NCI-H1105 treated with DMSO at 0.1 percent for 48 hours (cell line): ENCODE results near the gene SFTA2.
"Not testable (repeated sequence)": the region's sequence is repeated elsewhere in the genome, so short reads cannot be mapped to it uniquely, and the experiment has no call there.

Source experiments
- DNase-seq: peaks from one replicate; lab custom pipeline; 2025; lab: John Stamatoyannopoulos, UW

The SFTA2 gene

GRCh38 chr6:30912746-30913520 is 19.0 kb downstream of the SFTA2 start:
- no peak for DNase-seq

GRCh38 chr6:30910473-30910872 is 21.5 kb downstream of the SFTA2 start:
- not testable (repeated sequence) for DNase-seq

GRCh38 chr6:30908700-30909099 is 23.3 kb downstream of the SFTA2 start:
- no peak for DNase-seq

- peak; percentile 98 for DNase-seq
Observed at GRCh38 chr6:30907758-30908591, 24.0 kb downstream of the SFTA2 start, which contains the start of gene GTF2H4. Gene GTF2H4, plus strand, starts transcription at chr6:30908207.

GRCh38 chr6:30907290-30907757 is 24.6 kb downstream of the SFTA2 start:
- not testable (repeated sequence) for DNase-seq

- DNase-seq, result no peak
Observed at GRCh38 chr6:30903236-30903635, 28.7 kb downstream of the SFTA2 start.

GRCh38 chr6:30902709-30903108 is 29.3 kb downstream of the SFTA2 start:
- no peak for DNase-seq

- not testable (repeated sequence) for DNase-seq
Observed at GRCh38 chr6:30902196-30902595, 29.8 kb downstream of the SFTA2 start.

GRCh38 chr6:30901436-30901835 is 30.5 kb downstream of the SFTA2 start:
- DNase-seq, result no peak

- no peak for DNase-seq
Observed at GRCh38 chr6:30900863-30901417, 31.0 kb downstream of the SFTA2 start.

- DNase-seq, result no peak
Observed at GRCh38 chr6:30898750-30899360, 33.1 kb downstream of the SFTA2 start.

- no peak for DNase-seq
Observed at GRCh38 chr6:30897882-30898281, 34.1 kb downstream of the SFTA2 start.

GRCh38 chr6:30896541-30896940 is 35.4 kb downstream of the SFTA2 start:
- DNase-seq, result no peak

GRCh38 chr6:30895343-30895742 is 36.6 kb downstream of the SFTA2 start:
- DNase-seq, result no peak

GRCh38 chr6:30894935-30895334 is 37.0 kb downstream of the SFTA2 start:
- no peak for DNase-seq

GRCh38 chr6:30894381-30894780 is 37.6 kb downstream of the SFTA2 start:
- no peak for DNase-seq

GRCh38 chr6:30893666-30894065 is 38.3 kb downstream of the SFTA2 start:
- DNase-seq, result no peak

GRCh38 chr6:30893001-30893591 is 38.9 kb downstream of the SFTA2 start:
- DNase-seq, result no peak

- DNase-seq, result no peak
Observed at GRCh38 chr6:30891816-30892538, 40.0 kb downstream of the SFTA2 start.

- DNase-seq, result no peak
Observed at GRCh38 chr6:30891450-30891723, 40.6 kb downstream of the SFTA2 start.
